Mesothelial cell of epicardium (in vitro differentiated cells): ENCODE measurements around the gene PML. TPM values are rescaled to one million over a fixed set of nuclear protein-coding genes. Genes with fewer than 3 reads are reported as not detected.

Source experiments
- DNase-seq, 2 experiments: peaks; one replicate each; pipeline ENCODE4 v3.0.0; 2021; ENCODE audit warnings: low spot score in 2 of 2; ENCODE audit not compliant: unreplicated experiment in 2 of 2
- H3K27ac Mint-ChIP-seq: 2 replicates; pipeline ENCODE4 v1.8.0; 2021; ENCODE audit warnings: mixed read lengths
- H3K27me3 Mint-ChIP-seq: 2 replicates; pipeline ENCODE4 v1.8.0; 2021; ENCODE audit warnings: low read depth, mixed read lengths
- H3K36me3 Mint-ChIP-seq: 2 replicates; pipeline ENCODE4 v1.8.0; 2021; ENCODE audit warnings: mixed read lengths
- H3K4me1 Mint-ChIP-seq: 2 replicates; pipeline ENCODE4 v1.8.0; 2021; ENCODE audit warnings: mixed read lengths
- H3K4me3 Mint-ChIP-seq: 2 replicates; pipeline ENCODE4 v1.8.0; 2021; ENCODE audit warnings: mild to moderate bottlenecking, moderate library complexity, mixed read lengths
- H3K9me3 Mint-ChIP-seq: 2 replicates; pipeline ENCODE4 v1.8.0; 2021; ENCODE audit warnings: mixed read lengths
- CTCF ChIP-seq: fragments of 200-600 bp; sonication (generic); IDR thresholded peaks from one replicate; pipeline ENCODE4 v1.5.0; 2021; ENCODE audit warnings: antibody characterized with exemption; ENCODE audit not compliant: unreplicated experiment
- total RNA-seq: library from RNA; stranded (reverse); gene quantifications from 3 replicates; pipeline ENCODE4 v1.2.1, GENCODE V29; 2021

The PML gene
- total RNA-seq, 1 donor from 2014 or later: 43.6 TPM

DNA sequence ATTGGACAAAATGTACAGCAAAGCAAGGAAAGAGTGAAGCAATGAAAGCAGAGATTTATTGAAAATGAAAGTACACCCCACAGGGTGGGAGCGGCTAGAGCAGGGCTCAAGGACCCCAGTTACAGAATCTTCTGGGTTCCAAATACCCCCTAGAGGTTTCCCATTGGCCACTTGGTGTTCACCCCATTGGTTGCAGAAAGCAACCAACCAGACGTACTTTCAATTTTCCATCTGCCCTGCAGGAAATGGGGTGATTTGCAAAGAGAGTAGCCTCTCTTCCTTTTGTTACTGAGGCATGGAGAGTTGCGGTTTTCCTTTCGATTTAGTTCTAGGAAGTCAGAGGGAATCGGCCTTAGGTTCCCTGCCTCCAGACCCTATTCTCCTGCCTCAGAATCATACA is 2.4 kb downstream of the PML start:
- no peak for DNase-seq
- Mint-ChIP-seq H3K9me3 (no peaks in the 10 kb centered on the region), H3K27ac (peak overlapping the region; percentile 31), H3K4me1 (peaks cover 32% of the 10 kb centered on the region), H3K4me3 (peak overlapping the region; percentile 9), H3K36me3 (peaks cover 2% of the 10 kb centered on the region), H3K27me3 (no peaks in the 10 kb centered on the region)
- TF ChIP-seq CTCF: no peak

DNA sequence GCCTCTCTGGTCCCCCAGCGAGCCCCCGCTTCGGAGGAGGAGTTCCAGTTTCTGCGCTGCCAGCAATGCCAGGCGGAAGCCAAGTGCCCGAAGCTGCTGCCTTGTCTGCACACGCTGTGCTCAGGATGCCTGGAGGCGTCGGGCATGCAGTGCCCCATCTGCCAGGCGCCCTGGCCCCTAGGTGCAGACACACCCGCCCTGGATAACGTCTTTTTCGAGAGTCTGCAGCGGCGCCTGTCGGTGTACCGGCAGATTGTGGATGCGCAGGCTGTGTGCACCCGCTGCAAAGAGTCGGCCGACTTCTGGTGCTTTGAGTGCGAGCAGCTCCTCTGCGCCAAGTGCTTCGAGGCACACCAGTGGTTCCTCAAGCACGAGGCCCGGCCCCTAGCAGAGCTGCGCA is 3.5 kb downstream of the PML start:
- no peak for TF ChIP-seq CTCF
- DNase-seq: no peak
- H3K4me1 Mint-ChIP-seq: peaks cover 29% of the 10 kb centered on the region
- H3K27ac Mint-ChIP-seq: no peak overlapping the region
- no peaks in the 10 kb centered on the region for H3K27me3 Mint-ChIP-seq
- H3K9me3 Mint-ChIP-seq: no peaks in the 10 kb centered on the region
- no peak overlapping the region for H3K4me3 Mint-ChIP-seq
- H3K36me3 Mint-ChIP-seq: peaks cover 5% of the 10 kb centered on the region

DNA sequence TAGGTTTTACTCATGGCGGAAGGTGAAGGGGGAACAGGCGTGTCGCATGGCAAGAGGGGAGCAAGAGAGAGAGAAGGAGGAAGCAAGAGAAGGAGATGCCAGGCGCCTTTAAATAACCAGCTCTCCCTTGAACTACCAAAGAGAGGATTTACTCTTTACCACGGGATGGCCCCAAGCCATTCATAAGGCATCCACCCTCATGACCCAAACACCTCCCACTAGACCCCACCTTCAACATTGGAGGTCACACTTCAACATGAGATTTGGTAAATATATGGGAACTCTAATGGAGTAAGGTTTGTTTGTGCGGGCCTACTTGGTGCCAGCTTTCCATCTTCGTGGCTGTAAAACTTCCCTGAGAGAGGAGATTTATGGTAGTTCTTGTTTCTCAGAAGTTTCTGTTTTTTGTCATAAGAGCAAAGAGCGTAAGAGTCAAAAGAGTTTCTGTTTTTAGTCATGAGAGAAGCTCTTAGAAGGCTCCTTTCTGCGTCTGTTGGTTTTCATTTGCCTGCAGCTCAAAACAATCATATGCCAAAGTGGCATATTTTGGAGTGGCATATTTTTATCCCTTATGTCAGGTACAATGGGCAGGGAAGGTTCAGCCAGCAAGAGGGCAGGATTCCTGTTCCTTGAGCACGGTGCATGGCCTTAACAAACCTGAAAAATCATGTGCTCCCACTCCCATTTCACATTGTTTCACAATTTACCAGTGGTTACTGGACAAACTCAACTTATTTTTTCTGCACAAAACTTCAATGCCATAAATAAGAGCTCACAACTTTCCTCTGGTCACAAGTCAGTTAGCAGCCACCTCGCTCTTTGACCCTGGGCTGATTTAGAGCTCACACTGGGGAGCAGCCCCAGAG is 12.5 kb downstream of the PML start:
- no peaks in the 10 kb centered on the region for H3K27me3 Mint-ChIP-seq
- H3K36me3 Mint-ChIP-seq: peaks cover 35% of the 10 kb centered on the region
- no peak for DNase-seq
- no peak for TF ChIP-seq CTCF
- H3K4me3 Mint-ChIP-seq: no peak overlapping the region
- H3K9me3 Mint-ChIP-seq: peaks cover 7% of the 10 kb centered on the region
- peaks cover 15% of the 10 kb centered on the region for H3K4me1 Mint-ChIP-seq
- peak overlapping the region; percentile 51 for H3K27ac Mint-ChIP-seq

- TF ChIP-seq CTCF: no peak
- Mint-ChIP-seq H3K27me3 (no peaks in the 10 kb centered on the region), H3K9me3 (peaks cover 7% of the 10 kb centered on the region), H3K4me1 (peaks cover 15% of the 10 kb centered on the region), H3K27ac (peak overlapping the region; percentile 40), H3K4me3 (no peak overlapping the region), H3K36me3 (peaks cover 35% of the 10 kb centered on the region)
- DNase-seq: no peak
Measured at GRCh38 chr15:74007820-74008371, 13.4 kb downstream of the PML start.

DNA sequence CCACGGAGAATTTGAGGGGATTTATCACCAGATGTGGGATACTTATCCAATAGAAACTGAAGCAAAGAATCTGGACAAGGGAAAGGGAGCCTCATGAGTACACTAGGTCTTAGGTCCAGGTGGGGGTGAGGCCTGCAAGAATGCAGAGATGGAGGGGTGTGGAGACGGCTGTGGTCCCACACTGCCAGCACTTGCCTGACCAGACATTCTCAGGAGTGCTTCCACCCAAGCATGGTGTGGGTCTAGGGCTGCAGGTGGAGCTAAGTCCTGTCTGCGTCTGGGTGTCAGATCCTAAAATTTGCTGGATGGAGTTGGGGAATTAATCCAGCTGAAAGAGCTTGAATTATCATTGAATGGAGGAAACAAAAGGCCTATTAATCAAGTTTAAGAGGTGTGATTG is 14.4 kb downstream of the PML start:
- DNase-seq: no peak
- Mint-ChIP-seq H3K4me3 (no peak overlapping the region), H3K27ac (no peak overlapping the region), H3K9me3 (no peaks in the 10 kb centered on the region), H3K36me3 (peaks cover 30% of the 10 kb centered on the region), H3K4me1 (peaks cover 15% of the 10 kb centered on the region), H3K27me3 (no peaks in the 10 kb centered on the region)
- no peak for TF ChIP-seq CTCF
